Measurements from ENCODE around the gene MMEL1. TPM values are rescaled to one million over a fixed set of nuclear protein-coding genes. Genes with fewer than 3 reads are reported as not detected.

MMEL1 gene
- total RNA-seq, 1 experiment from 2014 or later = 0.46 TPM

DNA sequence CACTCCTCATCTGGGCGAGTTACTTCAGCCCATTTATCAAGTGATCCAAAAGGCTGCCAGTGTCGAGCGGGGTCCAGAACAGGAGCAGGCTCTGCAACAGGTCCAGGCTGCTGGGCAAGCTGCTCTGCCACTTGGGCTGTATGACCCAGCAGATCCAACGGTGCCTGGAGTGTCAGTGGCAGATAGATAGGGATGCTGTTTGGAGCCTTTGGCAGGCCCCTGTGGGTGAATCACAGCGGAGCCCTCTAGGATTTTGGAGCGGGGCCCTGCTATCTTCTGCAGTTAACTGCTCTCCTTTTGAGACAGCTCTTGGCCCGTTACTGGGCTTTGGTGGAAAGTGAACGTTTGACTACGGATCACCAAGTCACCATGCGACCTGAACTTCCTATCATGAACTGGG, 7.5 kb downstream of the MMEL1 start:
- POLR2A ChIA-PET = no interaction called here
- H3K27ac ChIP-seq (ENCODE audit: low read length) = no peak overlapping the region
- H3K9me3 ChIP-seq (ENCODE audit: control insufficient read depth, insufficient read depth, low read depth, low read length) = no peaks in the 10 kb centered on the region
- no peak for TF ChIP-seq POLR2AphosphoS5 (IDR thresholded peaks at IDR 0.05; ENCODE audit: low read depth, low read length)
- TF ChIP-seq, protein P1, sequence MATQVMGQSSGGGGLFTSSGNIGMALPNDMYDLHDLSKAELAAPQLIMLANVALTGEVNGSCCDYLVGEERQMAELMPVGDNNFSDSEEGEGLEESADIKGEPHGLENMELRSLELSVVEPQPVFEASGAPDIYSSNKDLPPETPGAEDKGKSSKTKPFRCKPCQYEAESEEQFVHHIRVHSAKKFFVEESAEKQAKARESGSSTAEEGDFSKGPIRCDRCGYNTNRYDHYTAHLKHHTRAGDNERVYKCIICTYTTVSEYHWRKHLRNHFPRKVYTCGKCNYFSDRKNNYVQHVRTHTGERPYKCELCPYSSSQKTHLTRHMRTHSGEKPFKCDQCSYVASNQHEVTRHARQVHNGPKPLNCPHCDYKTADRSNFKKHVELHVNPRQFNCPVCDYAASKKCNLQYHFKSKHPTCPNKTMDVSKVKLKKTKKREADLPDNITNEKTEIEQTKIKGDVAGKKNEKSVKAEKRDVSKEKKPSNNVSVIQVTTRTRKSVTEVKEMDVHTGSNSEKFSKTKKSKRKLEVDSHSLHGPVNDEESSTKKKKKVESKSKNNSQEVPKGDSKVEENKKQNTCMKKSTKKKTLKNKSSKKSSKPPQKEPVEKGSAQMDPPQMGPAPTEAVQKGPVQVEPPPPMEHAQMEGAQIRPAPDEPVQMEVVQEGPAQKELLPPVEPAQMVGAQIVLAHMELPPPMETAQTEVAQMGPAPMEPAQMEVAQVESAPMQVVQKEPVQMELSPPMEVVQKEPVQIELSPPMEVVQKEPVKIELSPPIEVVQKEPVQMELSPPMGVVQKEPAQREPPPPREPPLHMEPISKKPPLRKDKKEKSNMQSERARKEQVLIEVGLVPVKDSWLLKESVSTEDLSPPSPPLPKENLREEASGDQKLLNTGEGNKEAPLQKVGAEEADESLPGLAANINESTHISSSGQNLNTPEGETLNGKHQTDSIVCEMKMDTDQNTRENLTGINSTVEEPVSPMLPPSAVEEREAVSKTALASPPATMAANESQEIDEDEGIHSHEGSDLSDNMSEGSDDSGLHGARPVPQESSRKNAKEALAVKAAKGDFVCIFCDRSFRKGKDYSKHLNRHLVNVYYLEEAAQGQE (IDR thresholded peaks at IDR 0.05; ENCODE audit: insufficient read depth in 1 of 2, low read depth in 2 of 2, low read length in 1 of 2) = no peak
- no peak for TF ChIP-seq TCF7L2 (IDR thresholded peaks at IDR 0.05; ENCODE audit: low read depth, low read length)
- TF ChIP-seq CTCF (IDR thresholded peaks at IDR 0.05) = no peak
- TF ChIP-seq SIN3A (IDR thresholded peaks at IDR 0.05; ENCODE audit: borderline replicate concordance, insufficient read depth, low read depth, low read length) = no peak
- no peak for ATAC-seq
- no TSS peak for BruUV-seq (replicated peaks)
- no peaks in the 10 kb centered on the region for H3K36me3 ChIP-seq (ENCODE audit: control insufficient read depth, insufficient read depth, low read length)
- H3K4me3 ChIP-seq (ENCODE audit: low read depth in 2 of 2, low read length in 2 of 2) = no peak overlapping the region
- in situ Hi-C loops (cut with HindIII; ENCODE audit: low pct_unique_long_range_greater_than_20kb, low sequenced_read_pairs) (no loop called here), intact Hi-C loops (cut with micrococcal nuclease; ENCODE audit: unreplicated experiment) (no loop called here)
- CTCF ChIA-PET = no interaction called here
- H3K27me3 ChIP-seq (ENCODE audit: control insufficient read depth, insufficient read depth, low read length) = peaks cover 20% of the 10 kb centered on the region
- H3K4me1 ChIP-seq (ENCODE audit: control insufficient read depth, insufficient read depth, low read length) = peaks cover 4% of the 10 kb centered on the region; the same call in 1 of the 2 replicates
- DNase-seq (ENCODE audit: low read depth, low spot score) = no peak

GRCh38 chr1:2624735-2625300, 8.0 kb downstream of the MMEL1 start:
- Histone ChIP-seq H3K27ac (ENCODE audit: low read length) (no peak overlapping the region), H3K27me3 (ENCODE audit: control insufficient read depth, insufficient read depth, low read length) (peaks cover 22% of the 10 kb centered on the region), H3K4me1 (ENCODE audit: control insufficient read depth, insufficient read depth, low read length) (peaks cover 4% of the 10 kb centered on the region; the same call in 1 of the 2 replicates), H3K9me3 (ENCODE audit: control insufficient read depth, insufficient read depth, low read depth, low read length) (no peaks in the 10 kb centered on the region), H3K36me3 (ENCODE audit: control insufficient read depth, insufficient read depth, low read length) (no peaks in the 10 kb centered on the region), H3K4me3 (ENCODE audit: low read depth in 2 of 2, low read length in 2 of 2) (no peak overlapping the region)
- no TSS peak for BruUV-seq (replicated peaks)
- POLR2A ChIA-PET = no interaction called here
- in situ Hi-C loops (cut with HindIII; ENCODE audit: low pct_unique_long_range_greater_than_20kb, low sequenced_read_pairs) = no loop called here
- no peak for DNase-seq (ENCODE audit: low read depth, low spot score)
- TF ChIP-seq SIN3A (IDR thresholded peaks at IDR 0.05; ENCODE audit: borderline replicate concordance, insufficient read depth, low read depth, low read length) = no peak
- no peak for TF ChIP-seq TCF7L2 (IDR thresholded peaks at IDR 0.05; ENCODE audit: low read depth, low read length)
- TF ChIP-seq CTCF (IDR thresholded peaks at IDR 0.05) = no peak
- TF ChIP-seq POLR2AphosphoS5 (IDR thresholded peaks at IDR 0.05; ENCODE audit: low read depth, low read length) = no peak
- TF ChIP-seq, protein P1 (IDR thresholded peaks at IDR 0.05; ENCODE audit: insufficient read depth in 1 of 2, low read depth in 2 of 2, low read length in 1 of 2) = no peak
- ATAC-seq = no peak
- intact Hi-C loops (cut with micrococcal nuclease; ENCODE audit: unreplicated experiment) = no loop called here
- CTCF ChIA-PET = no interaction called here

All from Panc1 (cell line).